GM12801 (cell line): Measurements from ENCODE around the gene BABAM2.

Source experiments
- TF ChIP-seq, protein P1 (sequence below): IDR thresholded peaks from one replicate; pipeline ENCODE4 v1.5.1; 2011; ENCODE audit warnings: control low read depth; ENCODE audit not compliant: insufficient read length; ENCODE audit errors: extremely low read depth

Gene BABAM2

GRCh38 chr2:28352610-28353195 lies 462.2 kb downstream of the BABAM2 start:
- TF ChIP-seq, protein P1, sequence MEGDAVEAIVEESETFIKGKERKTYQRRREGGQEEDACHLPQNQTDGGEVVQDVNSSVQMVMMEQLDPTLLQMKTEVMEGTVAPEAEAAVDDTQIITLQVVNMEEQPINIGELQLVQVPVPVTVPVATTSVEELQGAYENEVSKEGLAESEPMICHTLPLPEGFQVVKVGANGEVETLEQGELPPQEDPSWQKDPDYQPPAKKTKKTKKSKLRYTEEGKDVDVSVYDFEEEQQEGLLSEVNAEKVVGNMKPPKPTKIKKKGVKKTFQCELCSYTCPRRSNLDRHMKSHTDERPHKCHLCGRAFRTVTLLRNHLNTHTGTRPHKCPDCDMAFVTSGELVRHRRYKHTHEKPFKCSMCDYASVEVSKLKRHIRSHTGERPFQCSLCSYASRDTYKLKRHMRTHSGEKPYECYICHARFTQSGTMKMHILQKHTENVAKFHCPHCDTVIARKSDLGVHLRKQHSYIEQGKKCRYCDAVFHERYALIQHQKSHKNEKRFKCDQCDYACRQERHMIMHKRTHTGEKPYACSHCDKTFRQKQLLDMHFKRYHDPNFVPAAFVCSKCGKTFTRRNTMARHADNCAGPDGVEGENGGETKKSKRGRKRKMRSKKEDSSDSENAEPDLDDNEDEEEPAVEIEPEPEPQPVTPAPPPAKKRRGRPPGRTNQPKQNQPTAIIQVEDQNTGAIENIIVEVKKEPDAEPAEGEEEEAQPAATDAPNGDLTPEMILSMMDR, result no peak

- TF ChIP-seq, protein P1, result no peak
Measured at GRCh38 chr2:28354920-28355520, 464.5 kb downstream of the BABAM2 start.

- TF ChIP-seq, protein P1, result no peak
Measured at GRCh38 chr2:28355521-28356094, 465.1 kb downstream of the BABAM2 start.

GRCh38 chr2:28356095-28356911 lies 465.8 kb downstream of the BABAM2 start:
- TF ChIP-seq, protein P1, result no peak

GRCh38 chr2:28357055-28357454 lies 466.5 kb downstream of the BABAM2 start:
- TF ChIP-seq, protein P1, result no peak

DNA sequence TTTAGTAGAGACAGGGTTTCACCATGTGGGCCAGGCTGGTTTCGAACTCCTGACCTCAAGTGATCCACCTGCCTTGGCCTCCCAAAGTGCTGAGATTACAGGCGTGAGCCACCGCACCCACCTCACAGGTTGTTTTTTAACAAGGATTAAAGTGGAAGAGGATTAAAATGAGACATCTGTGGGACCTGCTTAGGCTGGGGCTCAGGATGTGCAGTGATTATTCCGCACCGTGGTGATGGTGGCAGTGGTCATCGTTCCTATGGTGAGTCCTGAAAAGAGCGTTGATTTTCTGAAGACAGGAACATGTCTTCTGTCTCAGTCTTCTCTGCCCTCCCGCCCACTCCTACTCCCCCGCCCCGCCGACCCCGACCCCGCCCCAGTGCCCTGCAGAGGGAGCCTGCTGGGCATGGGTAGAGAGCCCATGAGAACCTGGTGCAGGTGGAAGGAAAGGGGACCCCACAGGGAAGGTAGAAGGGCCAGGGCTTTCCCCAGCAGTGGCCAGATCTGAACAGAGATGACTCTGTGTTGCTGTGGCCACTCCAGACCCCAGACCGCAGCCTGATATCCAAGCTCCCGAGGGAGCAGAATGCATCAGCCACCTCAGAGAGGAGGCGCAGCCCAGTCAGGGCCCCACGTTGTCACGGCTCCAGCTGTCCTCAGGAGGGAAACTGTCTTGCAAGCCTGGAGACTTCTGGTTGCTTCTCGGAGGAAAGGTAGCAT lies 467.6 kb downstream of the BABAM2 start:
- TF ChIP-seq, protein P1, result no peak

- TF ChIP-seq, protein P1, result no peak
Measured at GRCh38 chr2:28358668-28359201, 468.2 kb downstream of the BABAM2 start.
